Gastrocnemius medialis (tissue), 4 donors: Measurements from ENCODE around the gene SKA2.

Source experiments
- POLR2A ChIP-seq, 2 donors: fragments of 450-650 bp; IDR thresholded peaks; one replicate each; pipeline ENCODE4 v1.6.1; 2017; ENCODE audit warnings: antibody characterized with exemption in 2 of 2, mild to moderate bottlenecking in 2 of 2, moderate library complexity in 2 of 2
- TF ChIP-seq, protein P1 (sequence below), 5 experiments: fragments of 450-650 bp in 3 of 5; fragments of 200-600 bp in 2 of 5; sonication (generic) in 2 of 5; IDR thresholded peaks in 4 of 5; conservative IDR thresholded peaks in 1 of 5; 1 replicate in 4 of 5; 2 replicates in 1 of 5; pipeline ENCODE4 v1.5.1; 2016 to 2019; ENCODE audit warnings: antibody characterized with exemption in 5 of 5, mild to moderate bottlenecking in 3 of 5, moderate library complexity in 3 of 5

DNA sequence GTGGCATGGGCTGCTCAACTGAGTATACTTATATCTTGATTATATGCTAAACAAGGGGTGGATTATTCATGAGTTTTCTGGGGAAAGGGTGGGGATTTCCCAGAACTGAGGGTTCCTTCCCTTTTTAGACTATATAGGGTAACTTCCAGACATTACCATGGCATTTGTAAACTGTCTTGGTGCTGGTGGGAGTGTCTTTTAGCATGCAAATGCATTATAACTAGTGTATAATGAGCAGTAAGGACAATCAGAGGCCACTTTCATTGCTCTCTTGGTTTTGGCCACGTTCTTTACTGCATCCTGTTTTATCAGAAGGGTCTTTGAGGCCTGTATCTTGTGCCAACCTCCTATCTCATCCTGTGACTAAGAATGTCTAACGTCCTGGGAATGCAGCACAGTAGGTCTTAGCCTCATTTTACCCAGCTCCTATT is 12.6 kb upstream of the SKA2 start:
- TF ChIP-seq POLR2A (IDR thresholded peaks at IDR 0.05), result no peak
- TF ChIP-seq, protein P1, sequence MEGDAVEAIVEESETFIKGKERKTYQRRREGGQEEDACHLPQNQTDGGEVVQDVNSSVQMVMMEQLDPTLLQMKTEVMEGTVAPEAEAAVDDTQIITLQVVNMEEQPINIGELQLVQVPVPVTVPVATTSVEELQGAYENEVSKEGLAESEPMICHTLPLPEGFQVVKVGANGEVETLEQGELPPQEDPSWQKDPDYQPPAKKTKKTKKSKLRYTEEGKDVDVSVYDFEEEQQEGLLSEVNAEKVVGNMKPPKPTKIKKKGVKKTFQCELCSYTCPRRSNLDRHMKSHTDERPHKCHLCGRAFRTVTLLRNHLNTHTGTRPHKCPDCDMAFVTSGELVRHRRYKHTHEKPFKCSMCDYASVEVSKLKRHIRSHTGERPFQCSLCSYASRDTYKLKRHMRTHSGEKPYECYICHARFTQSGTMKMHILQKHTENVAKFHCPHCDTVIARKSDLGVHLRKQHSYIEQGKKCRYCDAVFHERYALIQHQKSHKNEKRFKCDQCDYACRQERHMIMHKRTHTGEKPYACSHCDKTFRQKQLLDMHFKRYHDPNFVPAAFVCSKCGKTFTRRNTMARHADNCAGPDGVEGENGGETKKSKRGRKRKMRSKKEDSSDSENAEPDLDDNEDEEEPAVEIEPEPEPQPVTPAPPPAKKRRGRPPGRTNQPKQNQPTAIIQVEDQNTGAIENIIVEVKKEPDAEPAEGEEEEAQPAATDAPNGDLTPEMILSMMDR (IDR thresholded peaks at IDR 0.05 in 4 of 5, conservative IDR thresholded peaks at IDR 0.05 in 1 of 5), result no peak
